HepG2 (cell line): ENCODE measurements around the gene RDH12. TPM values are rescaled to one million over a fixed set of nuclear protein-coding genes. Genes with fewer than 3 reads are reported as not detected.
A peak's percentile ranks its signal among the peaks of the same experiment; 100 is the strongest.

Experiments
- ATAC-seq: fragments of 200-7000 bp; cut with Tn5 transposase; 3 replicates; pipeline ENCODE4 v1.9.1; 2020; ENCODE audit warnings: mild to moderate bottlenecking, moderate library complexity
- BruUV-seq: library from RNA; stranded (reverse); fragments of 400-500 nt; replicated peaks from 2 replicates; lab custom pipeline; 2021; lab: Mats Ljungman, UMichigan
- CTCF ChIA-PET: fragments of 300-600 bp; formaldehyde crosslinking; extraction: SDS; loops from one replicate; lab custom pipeline; 2021; ENCODE audit warnings: low total read pairs, inconsistent platforms, low intra/inter-chr PET ratio; lab: Yijun Ruan, JAX
- POLR2A ChIA-PET: fragments of 350-600 bp; sonication (Branson Sonifier 250); formaldehyde crosslinking; loops from one replicate; lab custom pipeline; 2020; ENCODE audit warnings: antibody characterized with exemption, inconsistent platforms; lab: Yijun Ruan, JAX
- DNase-seq: peaks from one replicate; pipeline ENCODE4 v3.0.0-alpha.2; 2015; ENCODE audit warnings: low spot score
- FAIRE-seq: peaks from 3 replicates; lab custom pipeline; 2011; peaks lifted over from hg19 to GRCh38; lab: Jason Lieb, UNC
- H2AFZ ChIP-seq: one replicate; pipeline ENCODE4 v1.6.1; 2011; ENCODE audit warnings: low read length, inconsistent platforms
- H3K27ac ChIP-seq: fragments of 300-600 bp; 3 replicates; pipeline ENCODE4 v1.8.0; 2011; ENCODE audit warnings: mixed run types, mild to moderate bottlenecking, mixed read lengths, low read length, inconsistent platforms; ENCODE audit not compliant: insufficient read depth; ENCODE audit errors: extremely low read length
- H3K27me3 ChIP-seq, 2 experiments: fragments of 200-600 bp in 1 of 2; 2 replicates in 1 of 2; 3 replicates in 1 of 2; pipeline versions ENCODE4 v1.6.0 to v1.8.0; 2011; ENCODE audit warnings: low read length in 2 of 2, mild to moderate bottlenecking in 2 of 2, moderate library complexity in 2 of 2, inconsistent platforms in 1 of 2; ENCODE audit not compliant: insufficient read depth in 2 of 2, control insufficient read depth in 1 of 2
- H3K36me3 ChIP-seq, 2 experiments: fragments of 200-600 bp in 1 of 2; replicated peaks in 1 of 2; 2 replicates in 1 of 2; 3 replicates in 1 of 2; pipeline versions ENCODE4 v1.5.1 to v1.8.0; 2011; ENCODE audit warnings: low read length in 2 of 2, inconsistent platforms in 1 of 2; ENCODE audit not compliant: insufficient read depth in 2 of 2, control insufficient read depth in 1 of 2
- H3K4me1 ChIP-seq: 2 replicates; pipeline ENCODE4 v1.5.1; 2012; ENCODE audit warnings: low read length, inconsistent platforms; ENCODE audit not compliant: insufficient read depth
- H3K4me2 ChIP-seq: 2 replicates; pipeline ENCODE4 v1.6.0; 2011; ENCODE audit warnings: low read depth, low read length, inconsistent platforms
- H3K4me3 ChIP-seq, 3 experiments: fragments of 200-600 bp in 1 of 3; sonication (generic), shearing (Covaris generic) in 1 of 3; replicated peaks in 1 of 3; 2 replicates each; pipeline ENCODE4 v1.5.1; 2011 to 2016; ENCODE audit warnings: low read length in 3 of 3, inconsistent platforms in 2 of 3, low read depth in 2 of 3, mild to moderate bottlenecking in 2 of 3, control low read depth in 1 of 3, mixed read lengths in 1 of 3; ENCODE audit not compliant: insufficient read depth in 1 of 3
- H3K79me2 ChIP-seq: one replicate; pipeline ENCODE4 v1.6.1; 2011; ENCODE audit warnings: low read length, inconsistent platforms; ENCODE audit not compliant: insufficient read depth
- H3K9ac ChIP-seq: 2 replicates; pipeline ENCODE4 v1.6.0; 2011; ENCODE audit warnings: mild to moderate bottlenecking, low read depth, low read length, inconsistent platforms; ENCODE audit not compliant: insufficient read depth
- H3K9me3 ChIP-seq: 2 replicates; pipeline ENCODE4 v1.5.1; 2012; ENCODE audit warnings: mild to moderate bottlenecking, low read length
- H4K20me1 ChIP-seq: 2 replicates; pipeline ENCODE4 v1.6.0; 2011; ENCODE audit warnings: inconsistent platforms, mild to moderate bottlenecking, low read length, moderate library complexity; ENCODE audit not compliant: insufficient read depth
- CEBPB ChIP-seq: IDR thresholded peaks from 2 replicates; pipeline ENCODE4 v1.6.1; 2011; ENCODE audit warnings: low read depth, low read length, improper control_type of control experiment, borderline replicate concordance
- GZF1 ChIP-seq: sonication (generic); formaldehyde crosslinking; IDR thresholded peaks from 2 replicates; pipeline ENCODE4 v1.5.1; 2020; ENCODE audit warnings: mild to moderate bottlenecking, missing genetic modification reagents
- MNT ChIP-seq: fragments of 450-650 bp; IDR thresholded peaks from 2 replicates; pipeline ENCODE4 v1.6.1; 2016
- TCF7 ChIP-seq: sonication (generic); IDR thresholded peaks from 2 replicates; pipeline ENCODE4 v1.6.1; 2016; ENCODE audit warnings: antibody characterized with exemption, low read depth
- ZFP36 ChIP-seq: fragments of 150-350 bp; IDR thresholded peaks from 2 replicates; pipeline ENCODE4 v1.6.1; 2018; ENCODE audit warnings: borderline replicate concordance, low read length, low read depth; ENCODE audit not compliant: partially characterized antibody
- ZNF180 ChIP-seq: sonication (generic); formaldehyde crosslinking; IDR thresholded peaks from 2 replicates; pipeline ENCODE4 v1.4.0; 2020; ENCODE audit warnings: low read depth, missing genetic modification reagents, borderline replicate concordance
- ZNF44 ChIP-seq: sonication (generic); formaldehyde crosslinking; IDR thresholded peaks from 2 replicates; pipeline ENCODE4 v1.5.1; 2020; ENCODE audit warnings: mild to moderate bottlenecking, missing genetic modification reagents
- ZNF574 ChIP-seq: sonication (generic); formaldehyde crosslinking; IDR thresholded peaks from 2 replicates; pipeline ENCODE4 v1.4.0; 2020; ENCODE audit warnings: missing genetic modification reagents
- ZNF607 ChIP-seq: sonication (generic); formaldehyde crosslinking; IDR thresholded peaks from 2 replicates; pipeline ENCODE4 v1.5.1; 2020; ENCODE audit warnings: missing genetic modification reagents, mild to moderate bottlenecking, borderline replicate concordance
- ZSCAN20 ChIP-seq: sonication (generic); formaldehyde crosslinking; IDR thresholded peaks from 2 replicates; pipeline ENCODE4 v1.4.0; 2020; ENCODE audit warnings: missing genetic modification reagents, mild to moderate bottlenecking, borderline replicate concordance
- WGBS: methylation state at CpG from one replicate; pipeline ENCODE4 v1.1.6; 2017; ENCODE audit warnings: low lambda C conversion rate; 5-methylcytosine and 5-hydroxymethylcytosine counted together
- in situ Hi-C: cut with HindIII; loops from 2 replicates; pipeline ENCODE4 v1.10.0; 2017; ENCODE audit warnings: low pct_unique_long_range_greater_than_20kb; ENCODE audit not compliant: extremely low pct_ligation_motif_present
- intact Hi-C: fragments of 100-400 bp; cut with micrococcal nuclease; formaldehyde crosslinking; loops from one replicate; pipeline ENCODE4 v1.10.0; 2022; ENCODE audit not compliant: unreplicated experiment
- polyA plus RNA-seq, 8 experiments: library from polyadenylated mRNA; depleted of rRNA in 3 of 8; stranded (reverse) in 7 of 8; unstranded in 1 of 8; fragments of >200 nt; fragmentation: Illumina TruSeq in 4 of 8; extraction: Trizol in 4 of 8; gene quantifications; 2 replicates each; pipeline versions ENCODE4 v1.2.1 to v1.2.3, GENCODE V29; 2011 to 2016; ENCODE audit warnings: low read depth in 4 of 8, missing spikeins in 1 of 8, mixed read lengths in 1 of 8; ENCODE audit not compliant: insufficient read depth in 1 of 8
- total RNA-seq, 5 experiments: library from RNA; depleted of rRNA; stranded (reverse); fragments of >200 nt; fragmentation: Illumina TruSeq; extraction: Trizol; gene quantifications; 2 replicates each; pipeline ENCODE4 v1.2.3, GENCODE V29; 2016; ENCODE audit warnings: low read depth in 1 of 5
- TF ChIP-seq, protein P1 (sequence below): sonication (generic); formaldehyde crosslinking; IDR thresholded peaks from 2 replicates; pipeline ENCODE4 v1.5.0; 2020; ENCODE audit warnings: mild to moderate bottlenecking, missing genetic modification reagents
- TF ChIP-seq, protein P2 (sequence below): sonication (generic); formaldehyde crosslinking; IDR thresholded peaks from 2 replicates; pipeline ENCODE4 v1.8.1; 2022; ENCODE audit warnings: low read depth, mild to moderate bottlenecking, missing genetic modification reagents

RDH12 gene
- total and polyA plus RNA-seq, 2 of the 13 experiments (the other 11 are each of a cell fraction or from before 2014, with no cell fraction given): 1.6 to 2.1 TPM

DNA sequence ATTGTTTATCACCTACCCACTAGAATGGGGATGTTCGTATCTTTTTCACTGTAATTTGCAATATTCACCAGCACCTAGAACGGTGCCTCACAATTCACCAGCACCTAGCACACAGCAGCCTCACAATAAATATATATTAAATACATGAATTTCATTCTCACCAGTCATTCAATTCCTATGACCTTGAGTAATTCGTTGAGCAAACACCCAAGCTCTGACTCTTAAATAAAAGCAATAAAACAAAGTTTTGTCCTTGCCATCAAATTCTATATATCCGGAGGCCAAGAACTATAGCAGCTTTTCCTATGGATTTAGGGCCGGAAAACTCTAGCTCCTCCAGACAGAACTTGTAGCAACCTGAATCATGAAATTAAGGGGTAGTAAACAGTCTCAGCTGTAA lies 28.2 kb upstream of the RDH12 start:
- ATAC-seq (no peak), FAIRE-seq (no peak), DNase-seq (no peak)
- in situ Hi-C loops: no loop called here
- Histone ChIP-seq H3K9me3 (no peaks in the 10 kb centered on the region), H3K9ac (peak overlapping the region; percentile 99), H3K4me2 (peak overlapping the region; percentile 90), H3K36me3 (peaks cover 7 to 18% of the 10 kb centered on the region in 2 experiments), H3K4me3 (peak overlapping the region; percentile 89 to 100 (median 95)), H3K27ac (peak overlapping the region; percentile 98), H3K4me1 (peaks cover 20% of the 10 kb centered on the region), H2AFZ (no peak overlapping the region), H3K27me3 (no peaks in the 10 kb centered on the region; a peak in 1 of 5 replicates), H3K79me2 (peaks cover 34% of the 10 kb centered on the region), H4K20me1 (peaks cover 4% of the 10 kb centered on the region; the same call in 1 of the 2 replicates)
- CTCF ChIA-PET: interaction anchor here (1.6 kb wide), 1 partner anchor 31 kb away, joined by 4 read pairs; no protein-coding TSS in a partner anchor
- WGBS: 23% methylated on average over 5 of the region's 5 CpGs
- POLR2A ChIA-PET: interaction anchor here (0.9 to 1.9 kb wide), 3 partner anchors 19 to 31 kb away, joined by 3 to 8 read pairs (median 4); partner anchors contain the start of gene RDH11
- BruUV-seq: TSS peak; percentile 58
- intact Hi-C loops: no loop called here
- TF ChIP-seq ZFP36 (no peak), ZSCAN20 (no peak), CEBPB (no peak), ZNF607 (CRISPR knock-in tag) (no peak), ZNF44 (CRISPR knock-in tag) (no peak), ZNF180 (CRISPR knock-in tag) (no peak), ZNF574 (CRISPR knock-in tag) (no peak), GZF1 (CRISPR knock-in tag) (no peak), MNT (no peak), TCF7 (no peak)
- TF ChIP-seq, protein P1, sequence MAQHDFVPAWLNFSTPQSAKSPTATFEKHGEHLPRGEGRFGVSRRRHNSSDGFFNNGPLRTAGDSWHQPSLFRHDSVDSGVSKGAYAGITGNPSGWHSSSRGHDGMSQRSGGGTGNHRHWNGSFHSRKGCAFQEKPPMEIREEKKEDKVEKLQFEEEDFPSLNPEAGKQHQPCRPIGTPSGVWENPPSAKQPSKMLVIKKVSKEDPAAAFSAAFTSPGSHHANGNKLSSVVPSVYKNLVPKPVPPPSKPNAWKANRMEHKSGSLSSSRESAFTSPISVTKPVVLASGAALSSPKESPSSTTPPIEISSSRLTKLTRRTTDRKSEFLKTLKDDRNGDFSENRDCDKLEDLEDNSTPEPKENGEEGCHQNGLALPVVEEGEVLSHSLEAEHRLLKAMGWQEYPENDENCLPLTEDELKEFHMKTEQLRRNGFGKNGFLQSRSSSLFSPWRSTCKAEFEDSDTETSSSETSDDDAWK (CRISPR knock-in tag): no peak
- TF ChIP-seq, protein P2, sequence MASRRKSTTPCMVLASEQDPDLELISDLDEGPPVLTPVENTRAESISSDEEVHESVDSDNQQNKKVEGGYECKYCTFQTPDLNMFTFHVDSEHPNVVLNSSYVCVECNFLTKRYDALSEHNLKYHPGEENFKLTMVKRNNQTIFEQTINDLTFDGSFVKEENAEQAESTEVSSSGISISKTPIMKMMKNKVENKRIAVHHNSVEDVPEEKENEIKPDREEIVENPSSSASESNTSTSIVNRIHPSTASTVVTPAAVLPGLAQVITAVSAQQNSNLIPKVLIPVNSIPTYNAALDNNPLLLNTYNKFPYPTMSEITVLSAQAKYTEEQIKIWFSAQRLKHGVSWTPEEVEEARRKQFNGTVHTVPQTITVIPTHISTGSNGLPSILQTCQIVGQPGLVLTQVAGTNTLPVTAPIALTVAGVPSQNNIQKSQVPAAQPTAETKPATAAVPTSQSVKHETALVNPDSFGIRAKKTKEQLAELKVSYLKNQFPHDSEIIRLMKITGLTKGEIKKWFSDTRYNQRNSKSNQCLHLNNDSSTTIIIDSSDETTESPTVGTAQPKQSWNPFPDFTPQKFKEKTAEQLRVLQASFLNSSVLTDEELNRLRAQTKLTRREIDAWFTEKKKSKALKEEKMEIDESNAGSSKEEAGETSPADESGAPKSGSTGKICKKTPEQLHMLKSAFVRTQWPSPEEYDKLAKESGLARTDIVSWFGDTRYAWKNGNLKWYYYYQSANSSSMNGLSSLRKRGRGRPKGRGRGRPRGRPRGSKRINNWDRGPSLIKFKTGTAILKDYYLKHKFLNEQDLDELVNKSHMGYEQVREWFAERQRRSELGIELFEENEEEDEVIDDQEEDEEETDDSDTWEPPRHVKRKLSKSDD (CRISPR knock-in tag): no peak
